ENCODE data around the gene CA10.

CA10 gene

GRCh38 chr17:51751072-51751471 is 407.4 kb downstream of the CA10 start:
- no peak for DNase-seq

GRCh38 chr17:51748749-51749604 is 409.5 kb downstream of the CA10 start:
- DNase-seq: no peak

- no peak for DNase-seq
These were observed 412.1 kb downstream of the CA10 start for GRCh38 chr17:51746421-51746820.

GRCh38 chr17:51745993-51746392 is 412.5 kb downstream of the CA10 start:
- DNase-seq: no peak

GRCh38 chr17:51743477-51743876 is 415.0 kb downstream of the CA10 start:
- DNase-seq: no peak

GRCh38 chr17:51742571-51742970 is 415.9 kb downstream of the CA10 start:
- DNase-seq: no peak

- no peak for DNase-seq
These were observed 417.1 kb downstream of the CA10 start for GRCh38 chr17:51741458-51741857.

DNA sequence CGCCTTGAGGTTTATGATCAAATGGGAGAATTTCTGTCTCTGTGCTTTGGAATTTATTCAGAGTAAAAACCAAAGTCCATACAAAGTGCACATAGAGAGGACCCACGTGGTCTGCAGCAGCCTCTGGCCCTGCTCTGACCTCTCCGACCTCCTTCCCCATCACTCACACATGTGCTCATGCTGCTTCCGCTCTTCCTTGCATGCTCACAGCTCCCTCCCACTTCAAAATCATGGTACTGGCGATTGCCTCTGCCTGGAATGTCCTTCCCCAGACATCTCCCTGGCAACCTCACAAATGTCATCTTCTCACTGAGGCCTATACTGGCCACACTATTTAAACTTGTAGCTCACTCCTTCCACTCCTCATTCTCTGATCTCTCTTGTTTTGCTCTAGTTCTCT is 418.0 kb downstream of the CA10 start:
- no peak for DNase-seq

DNA sequence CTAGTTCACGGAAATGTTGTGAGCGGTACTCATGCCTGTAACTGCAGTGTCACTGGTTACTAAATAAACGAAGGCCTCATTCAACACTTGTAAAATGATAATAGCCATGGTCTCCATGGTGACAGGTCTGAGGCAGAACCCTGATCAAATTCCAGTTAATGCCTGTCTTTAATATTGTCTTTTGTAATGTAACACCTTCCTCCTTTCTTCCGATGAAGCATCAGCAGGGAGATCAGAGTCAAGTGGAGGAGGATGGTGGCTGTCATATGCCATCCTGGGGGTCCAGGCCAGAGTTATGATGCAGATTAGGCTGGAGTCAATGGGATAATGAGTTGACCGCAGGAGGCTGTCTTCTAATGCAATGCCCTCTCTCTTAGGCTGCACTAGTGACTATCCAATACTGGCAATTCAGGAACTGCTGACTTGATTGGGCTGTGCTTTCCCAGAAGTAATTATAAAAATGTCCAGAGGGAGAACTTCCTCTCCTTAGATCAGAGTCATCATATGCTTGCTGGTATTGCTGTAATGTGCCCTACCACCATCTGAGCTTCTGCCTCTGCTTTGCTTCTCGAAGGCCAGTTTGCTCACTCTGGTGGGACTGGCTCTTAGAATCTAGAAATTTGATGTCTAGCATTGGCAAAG is 419.1 kb downstream of the CA10 start:
- no peak for DNase-seq

- no peak for DNase-seq
These were observed 422.2 kb downstream of the CA10 start for GRCh38 chr17:51736356-51736755.

- no peak for DNase-seq
These were observed 423.5 kb downstream of the CA10 start for GRCh38 chr17:51734976-51735375.

DNA sequence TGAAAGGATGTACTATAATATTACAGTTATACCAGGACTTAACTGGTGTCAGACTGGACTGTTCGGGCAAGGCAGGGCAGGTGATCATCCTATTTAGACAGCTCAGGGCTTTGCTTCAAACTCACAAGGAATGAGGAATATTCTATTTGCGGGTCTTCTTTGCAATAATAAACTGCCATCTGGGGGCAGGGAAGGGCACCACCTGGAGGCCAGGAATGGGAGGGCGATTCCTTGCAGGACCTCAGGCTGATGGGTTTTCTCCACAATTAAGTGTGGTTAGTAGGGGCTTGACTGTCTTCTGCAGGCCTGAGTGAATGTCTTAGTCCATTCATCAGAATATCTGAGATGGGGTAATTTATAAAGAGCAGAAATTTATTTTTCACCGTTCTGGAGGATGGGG is 424.1 kb downstream of the CA10 start:
- peak; percentile 18 for DNase-seq

DNA sequence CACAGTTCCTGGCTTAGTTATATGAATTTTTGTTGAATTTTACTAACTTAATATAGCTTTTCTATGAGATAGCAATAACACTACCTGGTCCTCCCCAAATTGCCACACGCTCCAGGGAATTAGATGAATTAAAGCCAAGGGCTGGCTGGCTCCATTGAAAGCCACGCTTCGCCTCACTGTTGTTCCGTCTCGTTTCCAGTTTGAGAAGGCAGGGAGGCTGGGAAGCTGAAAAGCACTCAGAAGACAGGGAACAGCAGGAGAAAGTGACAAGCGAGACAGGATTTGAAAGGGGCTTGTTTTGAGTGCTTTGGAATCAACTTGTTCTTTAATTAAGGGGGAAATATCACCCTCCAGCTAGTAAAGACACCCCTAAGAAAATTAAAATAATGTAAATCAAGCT is 425.3 kb downstream of the CA10 start:
- DNase-seq: no peak

- DNase-seq: no peak
These were observed 426.4 kb downstream of the CA10 start for GRCh38 chr17:51731941-51732722.

- no peak for DNase-seq
These were observed 428.0 kb downstream of the CA10 start for GRCh38 chr17:51730303-51731050.

DNA sequence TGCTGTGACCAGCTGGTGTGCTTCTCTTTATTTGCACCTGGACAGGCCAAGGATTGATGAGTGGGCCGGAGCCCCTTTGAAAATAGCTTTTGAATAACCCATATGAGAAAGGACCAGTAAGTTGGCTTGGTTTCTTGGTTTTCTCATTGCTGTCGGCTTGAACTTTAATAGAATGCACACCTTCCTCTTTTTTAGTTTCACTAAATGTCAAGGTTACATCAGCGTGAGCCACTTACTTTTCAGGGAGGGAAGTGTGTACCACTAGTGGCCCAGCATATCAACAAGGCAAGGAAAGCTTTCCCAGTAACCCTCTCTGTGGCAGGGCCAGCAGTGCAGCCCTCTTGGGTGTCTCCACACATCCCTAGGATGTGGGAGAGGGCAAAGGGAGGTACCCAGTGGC is 433.3 kb downstream of the CA10 start:
- DNase-seq: no peak

- DNase-seq: no peak
These were observed 434.4 kb downstream of the CA10 start for GRCh38 chr17:51724043-51724580.

GRCh38 chr17:51722994-51723393 is 435.5 kb downstream of the CA10 start:
- DNase-seq: no peak

GRCh38 chr17:51721730-51722129 is 436.8 kb downstream of the CA10 start:
- no peak for DNase-seq

DNA sequence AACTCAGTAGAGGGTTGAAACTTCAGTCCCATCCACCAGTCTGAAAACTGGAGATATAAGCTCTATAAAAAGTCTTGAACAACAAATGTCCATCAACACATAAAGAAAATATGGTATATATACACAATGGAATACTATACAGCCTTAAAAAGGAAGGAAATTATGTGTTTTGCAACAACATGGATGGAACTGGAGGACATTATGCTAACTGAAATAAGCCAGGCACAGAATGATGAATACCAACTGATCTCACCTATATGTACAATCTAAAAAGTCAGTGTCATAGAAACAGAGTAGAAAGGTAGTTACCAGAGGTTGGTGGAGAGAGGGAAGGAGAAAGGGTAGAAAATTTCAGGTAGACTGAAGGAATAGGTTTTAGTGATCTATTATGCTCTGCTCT is 438.1 kb downstream of the CA10 start:
- no peak for DNase-seq

GRCh38 chr17:51718983-51719382 is 439.5 kb downstream of the CA10 start:
- no peak for DNase-seq

GRCh38 chr17:51711581-51711980 is 446.9 kb downstream of the CA10 start:
- no peak for DNase-seq

GRCh38 chr17:51710634-51710979 is 447.9 kb downstream of the CA10 start:
- no peak for DNase-seq

Data from hematopoietic multipotent progenitor cell treated with erythropoietin and hydrocortisone succinate and interleukin-3 and kit ligand, for 4 days (in vitro differentiated cells).